Body of pancreas (tissue), 4 donors: ENCODE data around the gene PRDM16. TPM values are rescaled to one million over a fixed set of nuclear protein-coding genes. Genes with fewer than 3 reads are reported as not detected.

Source experiments
- ATAC-seq: fragments of 150-250 bp; one replicate; pipeline ENCODE4 v1.9.1; 2016
- DNase-seq, 4 donors: peaks; one replicate each; pipeline ENCODE4 v3.0.0-alpha.2; 2019
- H3K27ac ChIP-seq, 4 donors: fragments of 200-600 bp; sonication (generic); 1 replicate in 3 of 4; 2 replicates in 1 of 4; pipeline versions ENCODE4 v1.5.1 to v1.6.1; 2016 to 2019; ENCODE audit warnings: mild to moderate bottlenecking in 1 of 4, mixed read lengths in 1 of 4, moderate library complexity in 1 of 4
- H3K27me3 ChIP-seq, 2 donors: fragments of 200-600 bp; sonication (generic); one replicate each; pipeline ENCODE4 v1.6.0; 2016; ENCODE audit warnings: mild to moderate bottlenecking in 1 of 2
- H3K36me3 ChIP-seq, 2 donors: fragments of 200-600 bp; sonication (generic); replicated peaks in 1 of 2; 2 replicates each; pipeline ENCODE4 v1.5.1; 2016; ENCODE audit warnings: low read depth in 2 of 2; ENCODE audit not compliant: insufficient read depth in 1 of 2
- H3K4me1 ChIP-seq: fragments of 200-600 bp; sonication (generic); one replicate; pipeline ENCODE4 v1.6.0; 2016
- H3K4me3 ChIP-seq, 2 donors: fragments of 200-600 bp; sonication (generic); 1 replicate in 1 of 2; 2 replicates in 1 of 2; pipeline ENCODE4 v1.5.1; 2016 to 2019
- H3K9me3 ChIP-seq, 3 donors: fragments of 200-600 bp; sonication (generic); 1 replicate in 2 of 3; 2 replicates in 1 of 3; pipeline ENCODE4 v1.5.1; 2016
- CTCF ChIP-seq, 7 experiments: fragments of 450-650 bp in 4 of 7; fragments of 200-600 bp in 3 of 7; sonication (generic) in 3 of 7; IDR thresholded peaks; one replicate each; pipeline ENCODE4 v1.5.1; 2016 to 2019; ENCODE audit warnings: antibody characterized with exemption in 7 of 7
- POLR2A ChIP-seq, 3 donors: fragments of 450-650 bp; IDR thresholded peaks; one replicate each; pipeline ENCODE4 v1.6.1; 2016; ENCODE audit warnings: antibody characterized with exemption in 3 of 3, mild to moderate bottlenecking in 2 of 3
- WGBS, 2 donors: methylation state at CpG; one replicate each; pipeline ENCODE4 v1.1.5; 2017; 5-methylcytosine and 5-hydroxymethylcytosine counted together
- intact Hi-C: fragments of 100-400 bp; cut with DNase I; formaldehyde crosslinking; loops from one replicate; pipeline ENCODE4 v1.15.1; 2023
- total RNA-seq, 2 donors: library from RNA; depleted of rRNA; stranded (reverse); fragments of >200 nt; gene quantifications; one replicate each; pipeline ENCODE4 v1.1.0, GENCODE V29; 2016

PRDM16 gene
- total RNA-seq, 2 donors from 2014 or later = 15.2 to 16.6 TPM

GRCh38 chr1:3344395-3344794 is 275.4 kb downstream of the PRDM16 start:
- Histone ChIP-seq H3K27ac (no peak overlapping the region), H3K4me3 (no peak overlapping the region), H3K4me1 (peaks cover 49% of the 10 kb centered on the region), H3K9me3 (no peaks in the 10 kb centered on the region), H3K27me3 (no peaks in the 10 kb centered on the region), H3K36me3 (no peaks in the 10 kb centered on the region)
- TF ChIP-seq CTCF (IDR thresholded peaks at IDR 0.05) = no peak
- DNase-seq = no peak
- intact Hi-C loops = no loop called here
- no peak for ATAC-seq

GRCh38 chr1:3345792-3346191 is 276.8 kb downstream of the PRDM16 start:
- Histone ChIP-seq H3K9me3 (no peaks in the 10 kb centered on the region), H3K4me3 (no peak overlapping the region), H3K27me3 (no peaks in the 10 kb centered on the region), H3K4me1 (peaks cover 53% of the 10 kb centered on the region), H3K36me3 (no peaks in the 10 kb centered on the region), H3K27ac (no peak overlapping the region)
- intact Hi-C loops = no loop called here
- DNase-seq (no peak), ATAC-seq (no peak)
- 72 to 87% methylated on average over 8 to 10 of the region's 10 CpGs for WGBS, 2 donors
- TF ChIP-seq CTCF (IDR thresholded peaks at IDR 0.05) (no peak), POLR2A (IDR thresholded peaks at IDR 0.05) (no peak)

DNA sequence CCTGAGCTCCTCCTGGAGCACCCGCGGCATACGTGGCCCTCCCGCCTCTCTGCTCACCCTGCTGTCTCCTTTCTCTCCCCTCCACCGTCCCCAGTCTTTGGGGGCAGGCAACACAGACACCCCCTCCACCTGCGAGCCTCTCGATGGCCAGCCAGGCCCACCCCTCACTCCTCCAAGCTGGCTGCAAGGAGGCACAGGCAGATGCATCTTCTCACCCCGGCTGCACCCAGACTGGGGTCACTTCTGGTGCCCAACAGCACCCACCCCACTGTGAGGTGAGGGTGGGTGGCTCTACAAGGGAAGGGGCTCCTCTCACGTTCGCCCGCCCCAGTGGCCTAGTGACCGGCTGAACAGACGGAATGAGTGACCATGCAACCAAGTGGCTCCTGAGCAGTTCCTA is 277.5 kb downstream of the PRDM16 start:
- ATAC-seq = no peak
- H3K27me3 ChIP-seq = no peaks in the 10 kb centered on the region
- WGBS, 2 donors = 84 to 91% methylated on average over 7 to 13 of the region's 13 CpGs
- H3K9me3 ChIP-seq = no peaks in the 10 kb centered on the region
- DNase-seq = no peak
- H3K4me3 ChIP-seq = no peak overlapping the region
- H3K4me1 ChIP-seq = peaks cover 51% of the 10 kb centered on the region
- TF ChIP-seq CTCF (IDR thresholded peaks at IDR 0.05) (no peak), POLR2A (IDR thresholded peaks at IDR 0.05) (no peak)
- H3K27ac ChIP-seq = peak overlapping the region in 2 of 4 donors; percentile 67 to 89
- intact Hi-C loops = no loop called here
- H3K36me3 ChIP-seq = no peaks in the 10 kb centered on the region

DNA sequence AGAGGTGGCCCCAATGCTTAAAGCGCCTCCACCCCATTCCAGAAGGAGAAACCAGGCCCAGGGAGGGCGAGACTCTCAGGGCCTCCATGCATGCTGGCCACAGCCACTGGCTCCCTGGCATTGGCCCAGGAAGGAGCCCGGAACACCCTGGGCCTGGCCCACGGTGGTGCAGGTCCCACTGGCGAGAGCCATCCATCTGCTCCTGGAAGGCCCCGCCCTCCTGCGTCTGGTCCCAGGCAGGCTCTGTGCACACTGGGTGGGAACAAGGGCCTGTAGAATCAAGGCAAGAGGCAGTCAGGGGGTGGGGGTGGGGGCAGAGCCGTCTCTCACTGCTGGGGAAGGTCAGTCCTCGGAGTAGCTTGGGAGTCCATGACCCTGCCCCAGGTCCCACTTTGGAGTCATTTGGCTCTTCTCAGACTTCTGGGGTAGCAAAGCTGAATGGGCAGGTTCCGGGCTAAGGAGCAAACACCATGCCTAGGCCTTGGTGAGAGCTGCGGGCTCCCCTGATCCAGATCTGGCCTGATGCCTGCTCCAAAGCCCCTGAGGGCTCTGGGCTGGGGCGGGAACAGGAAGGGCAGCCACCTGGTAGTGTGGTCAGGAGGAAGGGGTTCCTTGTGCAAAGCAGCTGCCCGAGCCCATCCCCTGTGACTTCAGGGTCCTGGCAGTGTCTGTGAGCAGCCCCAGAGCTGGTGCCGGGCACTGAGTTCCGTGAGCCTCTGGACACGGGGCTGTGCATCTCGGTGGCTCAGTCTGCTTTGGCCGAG is 278.4 kb downstream of the PRDM16 start:
- Histone ChIP-seq H3K27ac (peak overlapping the region in 3 of 4 donors; percentile 67 to 91 (median 89)), H3K27me3 (no peaks in the 10 kb centered on the region), H3K9me3 (no peaks in the 10 kb centered on the region), H3K36me3 (no peaks in the 10 kb centered on the region), H3K4me1 (peaks cover 60% of the 10 kb centered on the region), H3K4me3 (no peak overlapping the region)
- no peak for ATAC-seq
- intact Hi-C loops = no loop called here
- 74 to 81% methylated on average over 6 to 18 of the region's 18 CpGs for WGBS, 2 donors
- no peak for TF ChIP-seq CTCF (IDR thresholded peaks at IDR 0.05)
- no peak for TF ChIP-seq POLR2A (IDR thresholded peaks at IDR 0.05)
- DNase-seq = no peak
